Activated CD8-positive, alpha-beta T cell treated with anti-CD3 and anti-CD28 coated beads, Interleukin-2, amount 10 ng/mL, durations not matched to agents 7 days and 5 days (primary cell): Measurements from ENCODE around the gene CLCN5. TPM values are rescaled to one million over a fixed set of nuclear protein-coding genes. Genes with fewer than 3 reads are reported as not detected.

Experiments used
- ATAC-seq: fragments of 150-1000 bp; cut with Tn5 transposase; one replicate; pipeline ENCODE4 v1.10.0; 2021; ENCODE audit warnings: moderate library complexity
- CTCF ChIA-PET: fragments of 350-600 bp; sonication (Branson Sonifier 250); formaldehyde crosslinking; loops from one replicate; lab custom pipeline; 2021; ENCODE audit warnings: antibody characterized with exemption; lab: Charles Lee
- POLR2A ChIA-PET: fragments of 350-600 bp; sonication (Branson Sonifier 250); formaldehyde crosslinking; loops from one replicate; lab custom pipeline; 2021; ENCODE audit warnings: antibody characterized with exemption; lab: Charles Lee
- DNase-seq: peaks from one replicate; pipeline ENCODE4 v3.0.0-alpha.2; 2020
- H3K27ac Mint-ChIP-seq: one replicate; pipeline ENCODE4 v1.8.0; 2021; ENCODE audit warnings: mild to moderate bottlenecking, mixed read lengths
- H3K27me3 Mint-ChIP-seq: one replicate; pipeline ENCODE4 v1.8.0; 2021; ENCODE audit warnings: low read depth, mixed read lengths
- H3K36me3 Mint-ChIP-seq: one replicate; pipeline ENCODE4 v1.8.0; 2021; ENCODE audit warnings: low read depth, mixed read lengths
- H3K4me1 Mint-ChIP-seq: one replicate; pipeline ENCODE4 v1.8.0; 2021; ENCODE audit warnings: low read depth, mixed read lengths
- H3K4me3 Mint-ChIP-seq: one replicate; pipeline ENCODE4 v1.8.0; 2021; ENCODE audit warnings: mild to moderate bottlenecking, mixed read lengths
- H3K9me3 Mint-ChIP-seq: one replicate; pipeline ENCODE4 v1.8.0; 2022; ENCODE audit warnings: mixed read lengths; ENCODE audit not compliant: insufficient read depth
- total RNA-seq, 2 experiments: library from RNA; stranded (reverse); gene quantifications; one replicate each; pipeline ENCODE4 v1.2.3, GENCODE V29; 2021

CLCN5 gene
- total RNA-seq, 2 experiments from 2014 or later: 4.0 TPM

DNA sequence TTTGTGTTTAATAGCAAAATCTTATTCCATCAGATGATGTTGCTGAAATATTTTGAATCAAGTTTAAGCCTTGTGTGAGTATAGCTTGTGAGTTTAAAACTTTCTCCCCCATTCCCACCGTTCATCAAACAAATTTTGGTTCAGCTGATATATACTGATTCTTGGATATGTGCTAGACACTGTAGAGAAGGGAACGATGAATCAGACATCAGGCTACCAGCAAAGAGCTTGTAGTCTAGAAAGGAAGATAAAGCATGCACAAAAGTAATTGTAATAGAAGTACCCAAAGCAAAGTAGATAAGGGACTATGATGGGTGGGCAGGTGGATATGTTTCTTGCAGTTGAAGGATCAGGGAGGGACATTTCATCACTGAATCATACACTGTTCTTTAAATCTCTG lies 146.5 kb downstream of the CLCN5 start:
- Mint-ChIP-seq H3K4me3 (no peak overlapping the region), H3K27ac (no peak overlapping the region), H3K4me1 (peaks cover 3% of the 10 kb centered on the region), H3K27me3 (no peaks in the 10 kb centered on the region), H3K36me3 (no peaks in the 10 kb centered on the region), H3K9me3 (no peaks in the 10 kb centered on the region)
- no peak for ATAC-seq
- DNase-seq: no peak
- ChIA-PET POLR2A (no interaction called here), CTCF (no interaction called here)

DNA sequence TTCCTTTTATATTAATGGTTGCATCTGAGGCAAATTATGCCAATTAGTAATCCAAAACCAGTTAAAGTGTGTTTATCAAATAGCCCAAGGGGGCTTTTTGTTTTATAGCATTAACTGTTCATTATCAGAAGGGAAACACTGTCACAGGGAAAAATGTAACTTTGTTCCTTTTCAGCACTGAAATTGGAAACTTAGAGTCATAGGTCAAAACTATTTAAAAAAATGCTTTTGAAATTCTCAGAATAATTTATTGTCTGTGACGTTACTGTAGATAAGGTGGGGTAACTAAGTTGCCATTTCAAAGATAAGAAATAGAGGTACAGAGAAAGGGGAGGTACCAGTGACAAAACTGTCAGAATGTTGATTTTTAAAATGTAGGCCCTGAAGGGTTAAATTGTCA lies 149.1 kb downstream of the CLCN5 start:
- Mint-ChIP-seq H3K4me3 (no peak overlapping the region), H3K27me3 (no peaks in the 10 kb centered on the region), H3K36me3 (no peaks in the 10 kb centered on the region), H3K9me3 (no peaks in the 10 kb centered on the region), H3K4me1 (peaks cover 3% of the 10 kb centered on the region), H3K27ac (no peak overlapping the region)
- ChIA-PET POLR2A (no interaction called here), CTCF (no interaction called here)
- no peak for DNase-seq
- ATAC-seq: no peak

DNA sequence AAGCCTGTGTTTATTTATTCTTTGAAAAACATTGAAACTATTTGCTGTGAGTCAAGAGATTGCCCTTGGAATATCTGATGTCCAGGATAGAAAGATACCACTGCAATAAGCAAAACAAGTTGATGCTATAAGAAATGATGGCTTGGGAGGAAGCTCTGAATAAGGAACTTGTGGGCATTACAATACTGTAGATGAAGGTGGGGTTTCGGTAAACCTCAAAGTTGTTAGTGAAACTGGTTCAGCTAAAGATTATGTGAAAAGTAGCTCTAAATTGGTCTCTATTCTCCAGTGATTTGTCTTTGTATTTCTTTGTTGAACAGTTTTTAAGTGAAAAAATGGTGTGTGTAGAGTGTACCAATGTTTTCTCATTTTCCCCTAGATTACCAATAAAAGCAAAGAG lies 149.7 kb downstream of the CLCN5 start:
- CTCF ChIA-PET: no interaction called here
- ATAC-seq (no peak), DNase-seq (no peak)
- Mint-ChIP-seq H3K4me1 (peaks cover 3% of the 10 kb centered on the region), H3K9me3 (no peaks in the 10 kb centered on the region), H3K27ac (no peak overlapping the region), H3K4me3 (no peak overlapping the region), H3K36me3 (no peaks in the 10 kb centered on the region), H3K27me3 (no peaks in the 10 kb centered on the region)
- POLR2A ChIA-PET: no interaction called here

DNA sequence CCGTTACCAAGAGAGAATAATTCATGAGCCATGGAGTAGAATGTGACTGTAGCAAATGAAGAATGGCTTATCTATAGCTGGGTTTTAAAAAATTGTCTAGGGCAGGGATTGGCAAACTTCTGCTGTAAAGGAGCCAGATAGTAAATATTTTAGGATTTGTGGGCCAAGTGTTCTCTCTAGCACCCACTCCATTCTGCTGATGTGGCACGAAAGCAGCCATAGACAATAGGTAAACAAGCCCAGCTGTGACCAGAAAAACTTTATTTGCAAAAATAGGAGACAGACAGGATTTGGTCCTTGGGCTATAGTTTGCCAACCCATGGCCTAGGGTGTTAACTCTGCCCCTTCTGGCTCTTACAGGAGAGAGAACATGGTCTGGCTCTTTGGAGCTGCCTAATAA lies 151.2 kb downstream of the CLCN5 start:
- Mint-ChIP-seq H3K36me3 (no peaks in the 10 kb centered on the region), H3K27me3 (no peaks in the 10 kb centered on the region), H3K27ac (no peak overlapping the region), H3K9me3 (no peaks in the 10 kb centered on the region), H3K4me3 (no peak overlapping the region), H3K4me1 (peaks cover 3% of the 10 kb centered on the region)
- CTCF ChIA-PET: no interaction called here
- POLR2A ChIA-PET: no interaction called here
- DNase-seq (no peak), ATAC-seq (no peak)

DNA sequence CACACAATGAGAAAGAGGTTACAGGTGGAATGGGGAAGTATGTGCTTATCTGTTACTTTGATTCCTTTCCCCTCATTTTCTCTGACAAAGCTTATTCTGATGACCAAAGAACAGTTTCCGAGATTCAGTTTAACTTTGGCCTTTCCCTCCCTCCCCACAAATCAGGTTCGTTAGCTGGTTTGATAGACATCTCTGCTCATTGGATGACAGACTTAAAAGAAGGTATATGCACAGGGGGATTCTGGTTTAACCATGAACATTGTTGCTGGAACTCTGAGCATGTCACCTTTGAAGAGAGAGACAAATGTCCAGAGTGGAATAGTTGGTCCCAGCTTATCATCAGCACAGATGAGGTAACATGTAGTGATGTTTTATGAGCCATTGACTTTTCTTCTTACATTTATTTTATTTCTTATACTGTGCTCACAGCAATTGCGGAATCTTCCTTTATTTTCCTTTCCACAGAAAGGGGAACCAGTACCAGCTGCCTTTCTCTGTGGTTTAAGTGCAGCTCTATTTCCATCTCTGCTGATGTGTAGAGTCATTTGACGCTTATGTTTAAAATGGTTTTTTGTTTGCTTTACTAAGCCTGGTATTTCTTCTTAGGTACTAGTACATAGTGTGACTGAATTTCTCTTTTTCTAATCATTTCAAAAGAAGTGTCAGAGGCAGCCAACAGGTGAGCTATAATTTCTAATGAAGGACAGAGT lies 153.4 kb downstream of the CLCN5 start:
- H3K9me3 Mint-ChIP-seq: no peaks in the 10 kb centered on the region
- ATAC-seq (no peak), DNase-seq (no peak)
- ChIA-PET CTCF (interaction anchor here (1.2 kb wide), 1 partner anchor 156 kb away, joined by 3 read pairs; no protein-coding TSS in a partner anchor), POLR2A (no interaction called here)
- H3K4me3 Mint-ChIP-seq: no peak overlapping the region
- H3K4me1 Mint-ChIP-seq: peaks cover 3% of the 10 kb centered on the region
- no peaks in the 10 kb centered on the region for H3K27me3 Mint-ChIP-seq
- no peak overlapping the region for H3K27ac Mint-ChIP-seq
- H3K36me3 Mint-ChIP-seq: no peaks in the 10 kb centered on the region

DNA sequence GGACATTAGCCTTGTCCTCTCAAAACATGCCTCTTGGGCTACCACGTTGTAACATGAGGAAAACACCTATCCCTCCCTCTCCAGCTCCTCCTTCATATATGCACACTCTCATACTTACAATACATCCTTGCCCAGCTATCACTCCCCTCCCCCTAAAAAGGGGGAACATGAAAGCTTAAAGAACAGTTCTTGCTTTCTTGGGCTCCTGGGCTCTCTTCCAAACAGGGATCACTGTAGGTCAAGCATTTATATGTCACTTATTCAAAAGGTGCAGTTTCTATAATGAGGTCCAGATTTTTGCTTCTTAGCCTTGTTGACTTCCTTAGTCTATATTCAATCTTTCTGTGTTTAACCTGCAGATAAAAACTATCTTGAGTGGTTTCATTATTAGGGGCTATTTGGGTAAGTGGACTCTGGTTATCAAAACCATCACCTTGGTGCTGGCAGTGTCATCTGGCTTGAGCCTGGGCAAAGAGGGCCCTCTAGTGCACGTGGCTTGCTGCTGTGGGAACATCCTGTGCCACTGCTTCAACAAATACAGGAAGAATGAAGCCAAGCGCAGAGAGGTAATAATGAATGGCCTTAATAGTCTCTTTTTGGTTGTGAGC lies 159.0 kb downstream of the CLCN5 start:
- H3K36me3 Mint-ChIP-seq: no peaks in the 10 kb centered on the region
- ATAC-seq (no peak), DNase-seq (no peak)
- no peaks in the 10 kb centered on the region for H3K27me3 Mint-ChIP-seq
- POLR2A ChIA-PET: no interaction called here
- no peak overlapping the region for H3K4me3 Mint-ChIP-seq
- peaks cover 6% of the 10 kb centered on the region for H3K4me1 Mint-ChIP-seq
- H3K27ac Mint-ChIP-seq: no peak overlapping the region
- CTCF ChIA-PET: no interaction called here
- H3K9me3 Mint-ChIP-seq: no peaks in the 10 kb centered on the region

DNA sequence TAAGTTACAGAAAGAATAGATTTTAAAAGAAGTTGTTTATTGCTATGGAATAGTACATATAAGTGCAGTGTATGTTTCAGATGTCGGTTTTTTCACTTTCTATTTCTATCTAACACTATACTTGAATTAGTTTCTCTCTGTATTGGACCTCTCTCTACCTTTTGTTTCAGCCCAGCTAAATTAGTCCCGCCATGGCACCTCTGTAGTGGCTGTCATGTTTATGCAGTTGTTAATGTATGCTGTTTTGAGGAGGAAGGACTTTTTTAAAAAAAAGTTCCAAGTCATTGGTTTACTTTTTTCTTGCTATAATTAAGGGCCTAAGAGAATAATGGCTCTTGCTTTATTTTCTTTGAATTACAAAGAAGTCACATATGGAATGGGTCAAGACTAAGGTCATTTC lies 160.3 kb downstream of the CLCN5 start:
- ChIA-PET CTCF (no interaction called here), POLR2A (no interaction called here)
- no peak overlapping the region for H3K4me3 Mint-ChIP-seq
- no peak overlapping the region for H3K27ac Mint-ChIP-seq
- peaks cover 6% of the 10 kb centered on the region for H3K4me1 Mint-ChIP-seq
- H3K9me3 Mint-ChIP-seq: no peaks in the 10 kb centered on the region
- no peaks in the 10 kb centered on the region for H3K27me3 Mint-ChIP-seq
- DNase-seq (no peak), ATAC-seq (no peak)
- no peaks in the 10 kb centered on the region for H3K36me3 Mint-ChIP-seq

DNA sequence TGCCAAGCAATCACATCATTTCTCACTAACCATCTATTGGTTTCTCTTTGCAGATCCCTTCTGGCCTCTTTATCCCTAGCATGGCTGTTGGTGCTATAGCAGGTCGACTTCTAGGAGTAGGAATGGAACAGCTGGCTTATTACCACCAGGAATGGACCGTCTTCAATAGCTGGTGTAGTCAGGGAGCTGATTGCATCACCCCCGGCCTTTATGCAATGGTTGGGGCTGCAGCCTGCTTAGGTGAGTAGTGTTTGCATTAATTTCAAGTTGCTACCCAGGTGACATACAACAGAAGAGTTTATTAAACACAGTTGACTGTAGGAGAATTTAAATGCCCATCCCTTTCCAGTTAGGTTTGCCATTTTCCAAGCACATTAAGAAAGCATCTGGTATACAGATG lies 166.2 kb downstream of the CLCN5 start:
- no peak for DNase-seq
- Mint-ChIP-seq H3K27ac (no peak overlapping the region), H3K9me3 (no peaks in the 10 kb centered on the region), H3K36me3 (no peaks in the 10 kb centered on the region), H3K27me3 (no peaks in the 10 kb centered on the region), H3K4me3 (no peak overlapping the region), H3K4me1 (no peaks in the 10 kb centered on the region)
- ChIA-PET CTCF (no interaction called here), POLR2A (no interaction called here)
- no peak for ATAC-seq

DNA sequence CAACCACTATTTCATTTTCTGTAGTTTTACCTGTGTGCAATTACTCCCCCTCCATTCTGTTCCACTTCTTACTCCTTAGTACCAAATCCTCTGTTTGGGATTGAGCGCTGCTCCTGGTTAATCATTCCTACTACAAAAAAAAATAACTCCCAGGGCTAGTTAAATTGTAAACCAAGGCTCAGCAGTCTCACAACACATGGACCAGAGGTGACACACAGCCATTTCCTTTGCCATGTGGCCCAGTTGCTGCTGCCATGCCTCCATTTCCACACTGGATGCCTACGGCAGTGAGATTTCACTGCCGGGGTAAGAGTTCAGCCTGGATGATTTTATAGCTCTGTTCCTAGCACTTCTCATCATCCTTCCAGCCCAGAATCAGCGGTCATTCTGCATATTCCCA lies 171.2 kb downstream of the CLCN5 start:
- H3K36me3 Mint-ChIP-seq: no peaks in the 10 kb centered on the region
- ATAC-seq (no peak), DNase-seq (no peak)
- H3K4me1 Mint-ChIP-seq: no peaks in the 10 kb centered on the region
- H3K27ac Mint-ChIP-seq: no peak overlapping the region
- CTCF ChIA-PET: no interaction called here
- no peaks in the 10 kb centered on the region for H3K27me3 Mint-ChIP-seq
- POLR2A ChIA-PET: no interaction called here
- H3K4me3 Mint-ChIP-seq: no peak overlapping the region
- H3K9me3 Mint-ChIP-seq: no peaks in the 10 kb centered on the region

DNA sequence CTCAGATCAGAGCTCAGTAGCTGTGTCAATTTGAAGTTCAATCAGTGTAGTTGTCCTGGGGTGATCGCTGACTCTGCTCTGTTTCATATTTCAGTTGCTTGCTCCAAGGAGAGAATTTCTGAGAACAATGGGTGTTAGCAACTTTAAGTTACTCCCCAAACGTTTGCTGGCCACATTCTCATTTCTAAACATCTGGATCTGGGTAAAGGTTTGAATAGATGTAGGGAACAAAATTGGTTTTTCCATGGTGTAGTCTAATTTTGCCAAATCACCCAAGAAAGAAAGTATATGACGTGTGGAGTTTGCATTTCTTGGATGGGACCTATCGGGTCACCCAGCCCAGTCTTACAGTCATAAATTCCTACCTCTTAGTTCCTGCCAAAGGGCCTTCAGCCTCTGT lies 174.7 kb downstream of the CLCN5 start:
- ATAC-seq: no peak
- Mint-ChIP-seq H3K9me3 (no peaks in the 10 kb centered on the region), H3K4me1 (no peaks in the 10 kb centered on the region), H3K27me3 (no peaks in the 10 kb centered on the region), H3K27ac (no peak overlapping the region), H3K4me3 (no peak overlapping the region), H3K36me3 (no peaks in the 10 kb centered on the region)
- CTCF ChIA-PET: no interaction called here
- POLR2A ChIA-PET: no interaction called here
- no peak for DNase-seq

DNA sequence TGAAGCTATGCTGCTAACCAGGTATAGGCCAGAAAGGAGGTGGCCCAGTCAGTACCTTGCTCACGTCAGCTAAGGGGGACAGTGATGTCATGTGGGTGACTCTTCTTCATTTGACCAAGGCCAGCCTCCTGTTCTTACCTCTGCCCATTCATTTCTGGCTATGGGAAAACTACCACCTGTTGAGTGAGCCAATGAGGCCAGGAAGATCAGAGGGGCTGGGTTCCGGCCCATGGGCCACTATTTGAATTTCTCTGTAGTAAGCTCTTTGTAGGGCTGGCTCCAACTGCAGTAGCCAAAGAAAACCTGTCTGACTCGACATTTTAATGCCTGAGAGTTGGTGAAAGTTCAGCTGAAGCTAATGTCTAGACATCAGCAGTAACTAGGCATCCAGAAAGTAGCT lies 175.8 kb downstream of the CLCN5 start:
- Mint-ChIP-seq H3K4me1 (no peaks in the 10 kb centered on the region), H3K27ac (no peak overlapping the region), H3K36me3 (no peaks in the 10 kb centered on the region), H3K4me3 (no peak overlapping the region), H3K27me3 (no peaks in the 10 kb centered on the region), H3K9me3 (no peaks in the 10 kb centered on the region)
- ChIA-PET POLR2A (no interaction called here), CTCF (no interaction called here)
- no peak for DNase-seq
- no peak for ATAC-seq

DNA sequence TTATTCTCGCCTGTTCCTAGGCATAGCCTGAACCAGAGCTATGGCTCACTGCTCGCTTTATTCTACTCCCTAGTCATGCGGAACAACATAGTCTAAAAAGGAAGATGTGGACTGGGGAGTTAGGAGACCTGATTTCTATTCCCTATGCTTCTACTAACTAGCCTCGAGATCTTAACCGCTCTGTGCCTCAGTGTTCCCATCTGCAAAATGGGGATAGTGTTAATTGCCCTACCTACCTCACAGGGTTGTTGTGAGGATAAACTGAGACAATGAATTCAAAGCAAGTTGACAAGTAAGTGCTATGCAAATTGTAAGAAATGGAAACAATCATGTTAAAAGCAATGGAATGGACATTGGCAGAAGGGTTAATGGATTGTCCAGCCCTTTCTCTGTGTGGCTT lies 176.4 kb downstream of the CLCN5 start:
- no peaks in the 10 kb centered on the region for H3K4me1 Mint-ChIP-seq
- H3K27me3 Mint-ChIP-seq: no peaks in the 10 kb centered on the region
- ATAC-seq (no peak), DNase-seq (no peak)
- no peaks in the 10 kb centered on the region for H3K9me3 Mint-ChIP-seq
- H3K36me3 Mint-ChIP-seq: no peaks in the 10 kb centered on the region
- CTCF ChIA-PET: no interaction called here
- no peak overlapping the region for H3K27ac Mint-ChIP-seq
- POLR2A ChIA-PET: no interaction called here
- H3K4me3 Mint-ChIP-seq: no peak overlapping the region
